Neural cell (in vitro differentiated cells): ENCODE data around the gene CDC23. TPM values are rescaled to one million over a fixed set of nuclear protein-coding genes. Genes with fewer than 3 reads are reported as not detected.

ENCODE experiments used
- H2AFZ ChIP-seq: fragments of 200-600, 300-800 bp; sonication (generic), shearing (Covaris generic); 2 replicates; pipeline ENCODE4 v1.6.0; 2014; ENCODE audit warnings: low read depth, mild to moderate bottlenecking, antibody characterized with exemption, low read length, moderate library complexity
- H3F3A ChIP-seq: fragments of 200-600 bp; shearing (Covaris generic); 2 replicates; pipeline ENCODE4 v1.6.1; 2016; ENCODE audit warnings: mild to moderate bottlenecking, moderate library complexity, mixed read lengths, antibody characterized with exemption, low read length; ENCODE audit not compliant: insufficient read depth, poor library complexity, severe bottlenecking
- H3K27ac ChIP-seq: fragments of 200-600, 300-800 bp; sonication (generic), shearing (Covaris generic); 2 replicates; pipeline ENCODE4 v1.5.1; 2014; ENCODE audit warnings: mild to moderate bottlenecking, low read length, moderate library complexity
- H3K27me3 ChIP-seq: fragments of 300-800, 200-600 bp; sonication (generic), shearing (Covaris generic); 2 replicates; pipeline ENCODE4 v1.6.0; 2014; ENCODE audit warnings: mild to moderate bottlenecking, low read depth, low read length, moderate library complexity; ENCODE audit not compliant: insufficient read depth
- H3K36me3 ChIP-seq: fragments of 300-800, 200-600 bp; sonication (generic), shearing (Covaris generic); 2 replicates; pipeline ENCODE4 v1.5.1; 2014; ENCODE audit warnings: mild to moderate bottlenecking, antibody characterized with exemption, low read length, moderate library complexity; ENCODE audit not compliant: insufficient read depth
- H3K4me2 ChIP-seq: fragments of 300-800, 200-600 bp; sonication (generic), shearing (Covaris generic); 2 replicates; pipeline ENCODE4 v1.6.0; 2014; ENCODE audit warnings: mild to moderate bottlenecking, low read length
- H3K4me3 ChIP-seq: fragments of 300-800, 200-600 bp; sonication (generic), shearing (Covaris generic); 2 replicates; pipeline ENCODE4 v1.5.1; 2014; ENCODE audit warnings: mild to moderate bottlenecking, low read length, moderate library complexity
- H3K79me2 ChIP-seq: fragments of 200-600 bp; shearing (Covaris generic); replicated peaks from 2 replicates; pipeline ENCODE4 v1.6.0; 2014; ENCODE audit warnings: mild to moderate bottlenecking, low read length, moderate library complexity; ENCODE audit not compliant: insufficient read depth
- H3K9ac ChIP-seq: fragments of 300-800, 200-600 bp; sonication (generic), shearing (Covaris generic); 2 replicates; pipeline ENCODE4 v1.6.1; 2016; ENCODE audit warnings: mild to moderate bottlenecking, low read length, mixed read lengths
- H3K9me2 ChIP-seq: fragments of 200-600 bp; shearing (Covaris generic); 2 replicates; pipeline ENCODE4 v1.6.1; 2016; ENCODE audit warnings: mild to moderate bottlenecking, low read length, mixed read lengths; ENCODE audit not compliant: insufficient read depth
- H3K9me3 ChIP-seq: fragments of 200-600, 300-800 bp; sonication (generic), shearing (Covaris generic); 2 replicates; pipeline ENCODE4 v1.6.1; 2016; ENCODE audit warnings: mild to moderate bottlenecking, mixed run types, low read length, moderate library complexity, mixed read lengths
- H4K20me1 ChIP-seq: fragments of 200-600 bp; shearing (Covaris generic); 2 replicates; pipeline ENCODE4 v1.6.1; 2016; ENCODE audit warnings: mild to moderate bottlenecking, mixed run types; ENCODE audit not compliant: insufficient read depth
- CTCF ChIP-seq: fragments of 450-650 bp; IDR thresholded peaks from 2 replicates; pipeline ENCODE4 v1.5.1; 2014; ENCODE audit warnings: antibody characterized with exemption, mild to moderate bottlenecking, moderate library complexity; ENCODE audit not compliant: poor library complexity, severe bottlenecking
- EP300 ChIP-seq: fragments of 450-650 bp; conservative IDR thresholded peaks from 2 replicates; pipeline ENCODE4 v1.6.1; 2014; ENCODE audit warnings: antibody characterized with exemption, mild to moderate bottlenecking, moderate library complexity; ENCODE audit not compliant: poor library complexity, severe bottlenecking
- EZH2 ChIP-seq: fragments of 200-600, 300-800 bp; shearing (Covaris generic), sonication (generic); IDR thresholded peaks from 2 replicates; pipeline ENCODE4 v1.6.1; 2014; ENCODE audit warnings: antibody characterized with exemption, low read length, borderline replicate concordance, mild to moderate bottlenecking; ENCODE audit not compliant: insufficient read depth, poor library complexity, severe bottlenecking
- MXI1 ChIP-seq: fragments of 450-650 bp; conservative IDR thresholded peaks from 2 replicates; pipeline ENCODE4 v1.6.1; 2014; ENCODE audit warnings: antibody characterized with exemption, mild to moderate bottlenecking; ENCODE audit not compliant: poor library complexity, severe bottlenecking
- POLR2AphosphoS5 ChIP-seq: IDR thresholded peaks from 2 replicates; pipeline ENCODE4 v1.6.1; 2012
- REST ChIP-seq: IDR thresholded peaks from 2 replicates; pipeline ENCODE4 v1.6.1; 2012; ENCODE audit warnings: borderline replicate concordance
- SMC3 ChIP-seq: fragments of 450-650 bp; conservative IDR thresholded peaks from 2 replicates; pipeline ENCODE4 v1.6.1; 2014; ENCODE audit warnings: antibody characterized with exemption, mild to moderate bottlenecking, moderate library complexity; ENCODE audit not compliant: poor library complexity
- TAF1 ChIP-seq: IDR thresholded peaks from 2 replicates; pipeline ENCODE4 v1.6.1; 2012; ENCODE audit warnings: low read depth
- polyA plus RNA-seq: library from polyadenylated mRNA; depleted of rRNA; stranded (reverse); fragments of >200 nt; gene quantifications from 2 replicates; pipeline ENCODE4 v1.2.3, GENCODE V29; 2014

CDC23 gene
- polyA plus RNA-seq, 1 donor from 2014 or later = 52.9 TPM

DNA sequence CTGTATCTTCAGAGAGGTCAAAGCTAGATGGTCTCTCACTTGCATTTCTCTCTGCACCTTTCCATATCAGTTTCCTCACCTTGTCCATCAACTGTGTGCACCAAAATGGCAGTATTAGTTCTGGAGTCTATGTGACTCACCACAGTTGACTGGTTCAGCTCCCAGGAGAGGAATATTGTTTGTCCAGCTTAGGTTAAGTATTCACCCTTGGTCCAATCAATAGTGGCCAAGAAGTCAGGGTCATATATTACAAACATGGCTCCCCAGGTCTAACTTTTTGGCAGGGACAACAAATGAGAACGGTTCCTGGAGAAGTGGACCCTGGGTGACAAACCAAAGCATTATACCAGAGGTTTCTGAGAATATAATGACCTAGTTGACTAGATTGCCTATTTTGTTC, 24.9 kb upstream of the CDC23 start:
- no peak for TF ChIP-seq TAF1
- no peak for TF ChIP-seq REST
- no peak for TF ChIP-seq POLR2AphosphoS5
- no peak for TF ChIP-seq SMC3
- no peak for TF ChIP-seq EP300

DNA sequence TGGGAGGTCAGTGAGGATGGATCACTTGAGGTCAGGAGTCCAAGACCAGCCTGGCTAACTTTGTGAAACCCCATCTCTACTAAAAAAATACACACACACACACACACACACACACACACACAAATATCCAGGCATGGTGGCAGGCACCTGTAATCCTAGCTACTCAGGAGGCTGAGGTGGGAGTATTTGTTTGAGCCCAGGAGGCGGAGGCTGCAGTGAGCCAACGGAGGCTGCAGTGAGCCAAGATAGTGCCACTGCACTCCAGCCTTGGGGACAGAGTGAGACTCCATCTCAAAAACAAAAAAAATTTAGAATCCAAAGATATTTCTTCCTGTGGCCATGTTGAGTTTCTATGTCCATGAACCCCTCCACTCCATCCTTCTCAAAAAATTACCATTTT, 21.5 kb upstream of the CDC23 start:
- no peak overlapping the region for H3K9ac ChIP-seq
- H3K27me3 ChIP-seq = no peaks in the 10 kb centered on the region
- no peaks in the 10 kb centered on the region for H4K20me1 ChIP-seq
- H3F3A ChIP-seq = no peaks in the 10 kb centered on the region
- TF ChIP-seq EP300 (no peak), SMC3 (no peak), EZH2 (no peak), POLR2AphosphoS5 (no peak), REST (no peak), TAF1 (no peak), MXI1 (no peak), CTCF (no peak)
- no peaks in the 10 kb centered on the region for H3K9me2 ChIP-seq
- no peak overlapping the region for H3K27ac ChIP-seq
- H3K36me3 ChIP-seq = no peaks in the 10 kb centered on the region
- no peaks in the 10 kb centered on the region for H3K79me2 ChIP-seq
- H2AFZ ChIP-seq = no peak overlapping the region
- H3K9me3 ChIP-seq = peaks cover 5% of the 10 kb centered on the region
- no peak overlapping the region for H3K4me3 ChIP-seq
- H3K4me2 ChIP-seq = no peak overlapping the region

More for the DNA sequence above, 24.9 kb upstream of the CDC23 start:
- H3K4me2 ChIP-seq = no peak overlapping the region
- no peak overlapping the region for H3K4me3 ChIP-seq
- H3K79me2 ChIP-seq = no peaks in the 10 kb centered on the region
- H3K36me3 ChIP-seq = no peaks in the 10 kb centered on the region
- H2AFZ ChIP-seq = no peak overlapping the region
- peaks cover 25% of the 10 kb centered on the region for H3K27me3 ChIP-seq
- H3K9me3 ChIP-seq = peaks cover 5% of the 10 kb centered on the region
- no peaks in the 10 kb centered on the region for H3K9me2 ChIP-seq
- no peaks in the 10 kb centered on the region for H4K20me1 ChIP-seq
- no peak overlapping the region for H3K27ac ChIP-seq
- H3K9ac ChIP-seq = no peak overlapping the region
- H3F3A ChIP-seq = no peaks in the 10 kb centered on the region
